ENCODE measurements around the gene DDX10.

GRCh38 chr11:108916935-108917334 lies 252.1 kb downstream of the DDX10 start:
- no peak for TF ChIP-seq ATF3 (IDR thresholded peaks at IDR 0.05)
- no peak for TF ChIP-seq ATF3 (CRISPR knock-in tag; conservative IDR thresholded peaks at IDR 0.05)
- TF ChIP-seq POLR2A (conservative IDR thresholded peaks at IDR 0.05), result no peak
- TF ChIP-seq PURB (CRISPR knock-in tag; IDR thresholded peaks at IDR 0.05; ENCODE audit: low read depth), result no peak
- no peak for TF ChIP-seq PRDM10 (IDR thresholded peaks at IDR 0.05; ENCODE audit: partially characterized antibody)
- no peak for TF ChIP-seq NBN (IDR thresholded peaks at IDR 0.05; ENCODE audit: low read depth)
- TF ChIP-seq MAX (CRISPR knock-in tag; IDR thresholded peaks at IDR 0.05), result no peak
